ENCODE results near the gene TCF4. TPM values are rescaled to one million over a fixed set of nuclear protein-coding genes. Genes with fewer than 3 reads are reported as not detected.

Gene TCF4
- total RNA-seq, 1 experiment from 2014 or later, result 12.5 TPM

- intact Hi-C loops (cut with micrococcal nuclease), result loop anchor here (5.0 to 10.0 kb wide), 2 partner anchors 227 to 320 kb away; no protein-coding TSS in a partner anchor
- Histone ChIP-seq H3K27me3 (ENCODE audit: low read length) (no peaks in the 10 kb centered on the region), H3K9ac (ENCODE audit: low read length) (peak overlapping the region; percentile 70), H3K4me1 (ENCODE audit: insufficient read depth, low read length) (peaks cover 4% of the 10 kb centered on the region; the same call in 1 of the 2 replicates), H3K4me2 (ENCODE audit: low read length) (peak overlapping the region; percentile 81), H3F3A (ENCODE audit: low read length, unreplicated experiment) (no peaks in the 10 kb centered on the region), H3K79me2 (ENCODE audit: low read length) (no peaks in the 10 kb centered on the region), H3K27ac (ENCODE audit: low read length) (peak overlapping the region; percentile 8), H3K36me3 (ENCODE audit: low read depth, low read length) (no peaks in the 10 kb centered on the region), H3K9me3 (ENCODE audit: low read length) (no peaks in the 10 kb centered on the region), H4K20me1 (ENCODE audit: low read length) (no peaks in the 10 kb centered on the region), H2AFZ (ENCODE audit: low read length) (peak overlapping the region; percentile 84), H3K9me2 (replicated peaks; ENCODE audit: low read length) (no peaks in the 10 kb centered on the region), H3K4me3 (ENCODE audit: low read length) (peak overlapping the region; percentile 73)
- DNase-seq (peak; percentile 81), ATAC-seq (peak; percentile 67)
- TF ChIP-seq EZH2phosphoT487 (IDR thresholded peaks at IDR 0.05; ENCODE audit: borderline replicate concordance, low read length) (no peak), CTCF (conservative IDR thresholded peaks at IDR 0.05; ENCODE audit: low read depth, low read length) (no peak; the same call in 1 of the 2 replicates), EZH2 (IDR thresholded peaks at IDR 0.05; ENCODE audit: low read length, unreplicated experiment) (no peak)
- POLR2A ChIA-PET (ENCODE audit: unreplicated experiment), result interaction anchor here (0.5 to 0.6 kb wide), 2 partner anchors 373 to 454 kb away, joined by 4 to 6 read pairs; no protein-coding TSS in a partner anchor
- BruUV-seq (replicated peaks), result no TSS peak
- CTCF ChIA-PET, result interaction anchor here (0.7 to 1.9 kb wide), 2 partner anchors 88 to 208 kb away, joined by 10 to 23 read pairs; no protein-coding TSS in a partner anchor
These were observed 265.7 kb downstream of the TCF4 start for GRCh38 chr18:55322178-55322735.

- Histone ChIP-seq H3F3A (ENCODE audit: low read length, unreplicated experiment) (no peaks in the 10 kb centered on the region), H3K9me2 (replicated peaks; ENCODE audit: low read length) (no peaks in the 10 kb centered on the region), H3K27ac (ENCODE audit: low read length) (peak overlapping the region; percentile 8), H3K9ac (ENCODE audit: low read length) (peak overlapping the region; percentile 70), H3K36me3 (ENCODE audit: low read depth, low read length) (no peaks in the 10 kb centered on the region), H3K27me3 (ENCODE audit: low read length) (no peaks in the 10 kb centered on the region), H4K20me1 (ENCODE audit: low read length) (no peaks in the 10 kb centered on the region), H3K4me1 (ENCODE audit: insufficient read depth, low read length) (peaks cover 4% of the 10 kb centered on the region; the same call in 1 of the 2 replicates), H3K4me3 (ENCODE audit: low read length) (peak overlapping the region; percentile 73), H3K79me2 (ENCODE audit: low read length) (no peaks in the 10 kb centered on the region), H3K9me3 (ENCODE audit: low read length) (no peaks in the 10 kb centered on the region), H2AFZ (ENCODE audit: low read length) (peak overlapping the region; percentile 84), H3K4me2 (ENCODE audit: low read length) (peak overlapping the region; percentile 81)
- ChIA-PET CTCF (interaction anchor here (0.6 to 1.9 kb wide), 3 partner anchors 87 to 302 kb away, joined by 3 to 23 read pairs (median 10); no protein-coding TSS in a partner anchor), POLR2A (ENCODE audit: unreplicated experiment) (no interaction called here)
- DNase-seq, result peak; percentile 80
- no peak for TF ChIP-seq EZH2phosphoT487 (IDR thresholded peaks at IDR 0.05; ENCODE audit: borderline replicate concordance, low read length)
- TF ChIP-seq EZH2 (IDR thresholded peaks at IDR 0.05; ENCODE audit: low read length, unreplicated experiment), result no peak
- TF ChIP-seq CTCF (conservative IDR thresholded peaks at IDR 0.05; ENCODE audit: low read depth, low read length), result no peak
- intact Hi-C loops (cut with micrococcal nuclease), result loop anchor here (1.0 to 10.0 kb wide), 4 partner anchors 70 to 319 kb away; no protein-coding TSS in a partner anchor
- TSS peak; percentile 73 for BruUV-seq (replicated peaks)
- ATAC-seq, result peak; percentile 86
These were observed 266.5 kb downstream of the TCF4 start for GRCh38 chr18:55321265-55322177.
